Adrenal gland (tissue), 5 donors: ENCODE results near the gene FCHSD2.

Source experiments
- CTCF ChIP-seq, 6 experiments: fragments of 450-650 bp in 4 of 6; fragments of 200-600 bp in 2 of 6; sonication (generic) in 1 of 6; IDR thresholded peaks; 1 replicate in 5 of 6; 2 replicates in 1 of 6; pipeline versions ENCODE4 v1.5.1 to v1.8.0; 2016 to 2021; ENCODE audit warnings: antibody characterized with exemption in 6 of 6, mild to moderate bottlenecking in 2 of 6, moderate library complexity in 1 of 6
- POLR2A ChIP-seq, 2 donors: fragments of 450-650 bp; IDR thresholded peaks; one replicate each; pipeline ENCODE4 v1.6.1; 2017; ENCODE audit warnings: antibody characterized with exemption in 2 of 2, mild to moderate bottlenecking in 2 of 2, moderate library complexity in 1 of 2
- donor health status: DM: no; HTN: no; CAD: no.

GRCh38 chr11:73012121-73012863, 129.8 kb downstream of the FCHSD2 start:
- TF ChIP-seq CTCF (IDR thresholded peaks at IDR 0.05) = no peak
- no peak for TF ChIP-seq POLR2A (IDR thresholded peaks at IDR 0.05)
